ENCODE results near the gene SLC19A1. TPM values are rescaled to one million over a fixed set of nuclear protein-coding genes. Genes with fewer than 3 reads are reported as not detected.

SLC19A1 gene
- total RNA-seq, 1 experiment from 2014 or later, result 25.4 TPM

- H3K36me3 Mint-ChIP-seq (ENCODE audit: insufficient read depth, unreplicated experiment), result peaks cover 5% of the 10 kb centered on the region
- no peaks in the 10 kb centered on the region for H3K27me3 Mint-ChIP-seq (ENCODE audit: insufficient read depth, unreplicated experiment)
- CTCF ChIA-PET, result interaction anchor here (0.7 kb wide), 1 partner anchor 367 kb away, joined by 3 read pairs; no protein-coding TSS in a partner anchor
- no peak overlapping the region for H3K27ac Mint-ChIP-seq (ENCODE audit: low read depth, unreplicated experiment)
- no peaks in the 10 kb centered on the region for H3K9me3 Mint-ChIP-seq (ENCODE audit: unreplicated experiment)
- DNase-seq (ENCODE audit: unreplicated experiment), result no peak
- POLR2A ChIA-PET, result no interaction called here
- no peak for TF ChIP-seq CTCF (IDR thresholded peaks at IDR 0.05; ENCODE audit: unreplicated experiment)
- intact Hi-C loops (cut with micrococcal nuclease), result no loop called here
- H3K4me3 Mint-ChIP-seq (ENCODE audit: unreplicated experiment), result no peak overlapping the region
- no TSS peak for BruUV-seq (replicated peaks)
- H3K4me1 Mint-ChIP-seq (ENCODE audit: insufficient read depth, unreplicated experiment), result no peaks in the 10 kb centered on the region
Measured at GRCh38 chr21:45453308-45453950, 88.8 kb downstream of the SLC19A1 start.

- H3K36me3 Mint-ChIP-seq (ENCODE audit: insufficient read depth, unreplicated experiment), result peaks cover 5% of the 10 kb centered on the region
Measured at GRCh38 chr21:45452696-45453307, 89.4 kb downstream of the SLC19A1 start.

DNA sequence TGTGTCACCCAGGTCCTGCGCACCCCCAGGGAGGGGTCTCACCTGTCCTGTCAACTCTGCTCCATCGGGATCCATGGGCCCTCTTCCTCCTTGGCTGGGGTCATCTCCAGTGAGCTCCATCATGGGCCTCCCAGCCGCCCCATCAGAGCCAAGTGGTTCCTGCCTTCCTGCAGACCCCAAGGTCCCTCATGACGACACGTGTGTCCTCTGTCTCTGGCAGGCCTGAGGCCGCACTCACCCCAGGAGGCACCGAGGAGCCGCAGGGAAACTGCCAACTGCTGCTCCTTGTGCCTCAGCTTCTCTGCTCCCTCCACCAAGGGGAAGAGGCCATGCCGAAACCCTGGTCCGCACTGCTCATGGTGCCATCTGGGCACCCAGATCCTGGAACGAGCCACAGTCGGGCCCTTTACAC, 90.5 kb downstream of the SLC19A1 start:
- ChIA-PET POLR2A (no interaction called here), CTCF (no interaction called here)
- Mint-ChIP-seq H3K36me3 (ENCODE audit: insufficient read depth, unreplicated experiment) (peaks cover 5% of the 10 kb centered on the region), H3K4me1 (ENCODE audit: insufficient read depth, unreplicated experiment) (peaks cover 12% of the 10 kb centered on the region), H3K27me3 (ENCODE audit: insufficient read depth, unreplicated experiment) (no peaks in the 10 kb centered on the region), H3K4me3 (ENCODE audit: unreplicated experiment) (no peak overlapping the region), H3K27ac (ENCODE audit: low read depth, unreplicated experiment) (no peak overlapping the region), H3K9me3 (ENCODE audit: unreplicated experiment) (no peaks in the 10 kb centered on the region)
- no TSS peak for BruUV-seq (replicated peaks)
- no peak for DNase-seq (ENCODE audit: unreplicated experiment)
- no peak for TF ChIP-seq CTCF (IDR thresholded peaks at IDR 0.05; ENCODE audit: unreplicated experiment)
- intact Hi-C loops (cut with micrococcal nuclease), result no loop called here

More at GRCh38 chr21:45452696-45453307, 89.4 kb downstream of the SLC19A1 start:
- H3K9me3 Mint-ChIP-seq (ENCODE audit: unreplicated experiment), result no peaks in the 10 kb centered on the region
- peaks cover 6% of the 10 kb centered on the region for H3K4me1 Mint-ChIP-seq (ENCODE audit: insufficient read depth, unreplicated experiment)
- BruUV-seq (replicated peaks), result no TSS peak
- no peak overlapping the region for H3K27ac Mint-ChIP-seq (ENCODE audit: low read depth, unreplicated experiment)
- CTCF ChIA-PET, result interaction anchor here (0.5 to 0.7 kb wide), 2 partner anchors 195 to 368 kb away, joined by 3 read pairs; no protein-coding TSS in a partner anchor
- DNase-seq (ENCODE audit: unreplicated experiment), result no peak
- intact Hi-C loops (cut with micrococcal nuclease), result no loop called here
- POLR2A ChIA-PET, result no interaction called here
- no peaks in the 10 kb centered on the region for H3K27me3 Mint-ChIP-seq (ENCODE audit: insufficient read depth, unreplicated experiment)
- no peak overlapping the region for H3K4me3 Mint-ChIP-seq (ENCODE audit: unreplicated experiment)
- TF ChIP-seq CTCF (IDR thresholded peaks at IDR 0.05; ENCODE audit: unreplicated experiment), result no peak

GRCh38 chr21:45451091-45451740, 91.0 kb downstream of the SLC19A1 start:
- DNase-seq (ENCODE audit: unreplicated experiment), result no peak
- intact Hi-C loops (cut with micrococcal nuclease), result no loop called here
- no peak for TF ChIP-seq CTCF (IDR thresholded peaks at IDR 0.05; ENCODE audit: unreplicated experiment)
- Mint-ChIP-seq H3K27ac (ENCODE audit: low read depth, unreplicated experiment) (no peak overlapping the region), H3K9me3 (ENCODE audit: unreplicated experiment) (no peaks in the 10 kb centered on the region), H3K4me3 (ENCODE audit: unreplicated experiment) (no peak overlapping the region), H3K36me3 (ENCODE audit: insufficient read depth, unreplicated experiment) (peaks cover 5% of the 10 kb centered on the region), H3K27me3 (ENCODE audit: insufficient read depth, unreplicated experiment) (no peaks in the 10 kb centered on the region), H3K4me1 (ENCODE audit: insufficient read depth, unreplicated experiment) (peaks cover 12% of the 10 kb centered on the region)
- ChIA-PET POLR2A (no interaction called here), CTCF (interaction anchor here (0.9 kb wide), 1 partner anchor 161 kb away, joined by 4 read pairs; no protein-coding TSS in a partner anchor)
- no TSS peak for BruUV-seq (replicated peaks)
